Skeletal muscle satellite cell (primary cell): ENCODE measurements around the gene SLC35D2.
A peak's percentile ranks its signal among the peaks of the same experiment; 100 is the strongest.

Source experiments
- H3K27me3 ChIP-seq: 2 replicates; pipeline ENCODE4 v1.7.0; 2013; ENCODE audit warnings: low read length; ENCODE audit not compliant: control insufficient read depth, insufficient read depth
- H3K36me3 ChIP-seq: 2 replicates; pipeline ENCODE4 v1.7.0; 2013; ENCODE audit warnings: mild to moderate bottlenecking, control low read depth, low read length; ENCODE audit not compliant: insufficient read depth
- H3K4me1 ChIP-seq: 2 replicates; pipeline ENCODE4 v1.7.0; 2013; ENCODE audit warnings: low read length; ENCODE audit not compliant: control insufficient read depth, insufficient read depth
- H3K4me2 ChIP-seq: 2 replicates; pipeline ENCODE4 v1.7.0; 2013; ENCODE audit warnings: mild to moderate bottlenecking, low read length
- H3K4me3 ChIP-seq: 2 replicates; pipeline ENCODE4 v1.7.0; 2013; ENCODE audit warnings: low read length
- H3K9ac ChIP-seq: 2 replicates; pipeline ENCODE4 v1.7.0; 2013; ENCODE audit warnings: mild to moderate bottlenecking, low read depth, low read length, moderate library complexity
- H3K9me3 ChIP-seq: replicated peaks from 2 replicates; pipeline ENCODE4 v1.7.0; 2013; ENCODE audit warnings: mild to moderate bottlenecking, control low read depth, low read length

SLC35D2 gene

DNA sequence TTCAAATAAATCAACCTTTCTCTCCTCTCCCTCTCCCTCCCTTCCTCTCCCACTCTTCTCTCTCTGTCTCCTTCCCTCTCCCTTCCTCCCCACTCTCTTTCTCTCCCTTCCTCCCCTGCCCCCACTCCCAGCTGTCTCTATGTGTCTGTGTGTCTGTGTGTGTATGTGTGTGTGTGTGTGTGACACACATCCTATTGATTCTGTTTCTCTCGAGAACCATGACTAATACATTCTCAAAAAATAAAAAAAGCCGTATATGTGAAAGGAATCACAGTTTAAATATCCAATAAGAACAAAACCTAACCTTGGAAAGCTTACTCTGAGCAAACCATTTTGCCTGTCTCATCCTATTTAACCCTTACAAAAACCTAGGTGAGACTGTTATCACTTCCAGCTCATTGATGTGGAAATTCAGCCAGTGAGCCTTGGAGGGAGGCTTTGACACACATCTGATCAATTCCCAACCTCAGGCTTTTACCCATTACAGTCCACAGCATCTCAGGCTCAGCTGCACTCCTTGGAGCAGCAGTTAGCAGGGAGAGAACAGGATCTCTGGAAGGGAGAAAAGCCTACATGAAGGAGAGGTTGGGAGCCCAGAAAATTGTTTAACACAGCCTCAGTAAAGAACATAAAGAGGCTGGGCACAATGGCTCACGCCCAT lies 89.9 kb downstream of the SLC35D2 start:
- H3K36me3 ChIP-seq: no peaks in the 10 kb centered on the region
- no peak overlapping the region for H3K4me3 ChIP-seq
- H3K27me3 ChIP-seq: no peaks in the 10 kb centered on the region
- peaks cover 5% of the 10 kb centered on the region for H3K4me1 ChIP-seq
- peak overlapping the region; percentile 7 for H3K4me2 ChIP-seq
- no peak overlapping the region for H3K9ac ChIP-seq
- no peaks in the 10 kb centered on the region for H3K9me3 ChIP-seq

DNA sequence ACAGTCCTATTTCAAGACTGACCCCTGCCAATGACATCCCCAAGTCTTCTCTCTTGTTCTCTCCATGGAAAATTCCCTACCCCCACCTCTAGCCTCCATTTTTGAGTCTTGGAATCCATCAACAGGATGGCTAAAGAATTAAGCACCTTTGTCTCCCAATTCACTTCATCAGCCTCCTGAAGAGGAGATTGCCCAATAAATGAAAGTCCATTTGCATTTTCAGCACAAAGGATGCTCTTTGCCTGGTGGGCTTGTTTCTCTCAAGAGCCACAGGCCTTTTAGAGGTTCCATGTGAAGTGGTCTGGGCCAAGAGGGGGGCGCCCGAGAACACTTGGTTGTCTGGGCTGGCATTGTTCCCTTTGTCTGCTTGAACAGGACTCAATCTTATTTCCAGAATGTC lies 94.1 kb downstream of the SLC35D2 start:
- Histone ChIP-seq H3K9me3 (no peaks in the 10 kb centered on the region), H3K9ac (no peak overlapping the region), H3K4me3 (no peak overlapping the region), H3K4me2 (no peak overlapping the region), H3K36me3 (no peaks in the 10 kb centered on the region), H3K4me1 (peaks cover 5% of the 10 kb centered on the region), H3K27me3 (no peaks in the 10 kb centered on the region)

DNA sequence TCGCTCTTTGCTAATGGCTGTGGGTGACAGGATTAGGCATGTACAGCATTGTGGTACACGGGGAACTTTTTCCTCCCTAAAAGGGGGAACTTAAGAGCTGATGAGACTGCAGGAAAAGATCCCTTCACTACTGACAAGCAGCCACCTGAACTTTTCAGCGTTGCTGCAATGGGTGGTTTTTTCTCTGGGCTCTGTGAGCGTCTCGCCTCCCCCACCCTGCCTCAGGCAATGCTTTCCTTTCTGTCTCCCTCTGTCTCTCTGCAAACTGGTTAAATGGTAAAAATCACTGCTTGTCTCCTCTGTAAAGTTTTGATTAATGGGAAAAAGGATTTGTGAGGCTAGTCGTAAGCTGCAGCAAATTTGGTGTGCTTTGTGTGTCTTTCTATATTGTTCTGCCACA lies 101.9 kb downstream of the SLC35D2 start:
- Histone ChIP-seq H3K36me3 (no peaks in the 10 kb centered on the region), H3K4me1 (no peaks in the 10 kb centered on the region), H3K9me3 (no peaks in the 10 kb centered on the region), H3K27me3 (no peaks in the 10 kb centered on the region), H3K9ac (no peak overlapping the region), H3K4me3 (no peak overlapping the region), H3K4me2 (no peak overlapping the region)

DNA sequence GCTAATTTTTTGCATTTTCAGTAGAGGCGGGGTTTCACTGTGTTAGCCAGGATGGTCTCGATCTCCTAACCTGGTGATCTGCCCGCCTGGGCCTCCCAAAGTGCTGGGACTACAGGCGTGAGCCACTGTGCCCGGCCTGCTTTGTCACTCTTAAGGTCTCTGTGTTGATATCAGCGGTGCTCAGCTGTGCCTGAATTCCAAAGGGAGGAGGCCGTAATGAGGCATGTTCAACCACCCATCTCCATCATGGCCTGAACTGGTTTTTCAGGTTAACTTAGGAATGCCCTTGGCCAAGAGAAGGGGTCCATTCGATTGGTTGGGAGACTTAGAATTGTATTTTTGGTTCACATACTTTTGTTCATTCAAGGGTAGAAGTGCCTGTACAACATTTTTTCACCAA lies 103.6 kb downstream of the SLC35D2 start:
- Histone ChIP-seq H3K36me3 (no peaks in the 10 kb centered on the region), H3K27me3 (no peaks in the 10 kb centered on the region)

DNA sequence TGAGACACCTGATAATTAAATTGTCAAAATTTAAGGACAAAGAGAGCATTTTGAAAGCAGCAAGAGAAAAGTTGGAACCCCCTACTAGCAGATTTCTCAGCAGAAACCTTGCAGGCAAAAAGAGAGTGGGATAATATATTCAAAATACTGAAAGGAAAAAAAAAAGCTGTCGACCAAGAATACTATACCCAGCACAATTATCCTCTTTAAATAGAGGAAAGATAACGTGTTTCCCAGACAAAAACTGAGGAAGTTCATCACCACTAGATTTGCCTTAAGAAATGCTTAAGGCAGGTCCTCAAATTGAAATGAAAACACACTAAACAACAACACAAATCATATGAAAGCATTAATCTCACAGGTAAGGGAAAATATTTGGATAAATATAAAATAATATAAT lies 108.6 kb downstream of the SLC35D2 start:
- no peaks in the 10 kb centered on the region for H3K36me3 ChIP-seq

More for the DNA sequence above, 103.6 kb downstream of the SLC35D2 start:
- Histone ChIP-seq H3K9ac (no peak overlapping the region), H3K4me3 (no peak overlapping the region), H3K9me3 (no peaks in the 10 kb centered on the region), H3K4me1 (no peaks in the 10 kb centered on the region), H3K4me2 (no peak overlapping the region)

More for the DNA sequence above, 108.6 kb downstream of the SLC35D2 start:
- no peak overlapping the region for H3K4me2 ChIP-seq
- H3K4me1 ChIP-seq: no peaks in the 10 kb centered on the region
- no peak overlapping the region for H3K9ac ChIP-seq
- H3K9me3 ChIP-seq: peaks cover 2% of the 10 kb centered on the region
- no peak overlapping the region for H3K4me3 ChIP-seq
- no peaks in the 10 kb centered on the region for H3K27me3 ChIP-seq
